Breast epithelium (tissue), 4 donors: ENCODE measurements around the gene CDK5RAP2. TPM values are rescaled to one million over a fixed set of nuclear protein-coding genes. Genes with fewer than 3 reads are reported as not detected.
"Not testable (repeated sequence)": the region's sequence is repeated elsewhere in the genome, so short reads cannot be mapped to it uniquely, and the experiment has no call there.

ENCODE experiments used
- DNase-seq, 2 donors: peaks; one replicate each; pipeline ENCODE4 v3.0.0-alpha.2; 2019; ENCODE audit warnings: low spot score in 2 of 2
- H3K27ac ChIP-seq, 2 donors: fragments of 200-600 bp; sonication (generic) in 1 of 2; one replicate each; pipeline ENCODE4 v1.5.1; 2016 to 2019; ENCODE audit warnings: mild to moderate bottlenecking in 1 of 2
- H3K27me3 ChIP-seq, 2 donors: fragments of 200-600 bp; sonication (generic) in 1 of 2; one replicate each; pipeline versions ENCODE4 v1.5.1 to v1.6.0; 2017 to 2019; ENCODE audit warnings: control low read depth in 1 of 2, mild to moderate bottlenecking in 1 of 2
- H3K36me3 ChIP-seq: fragments of 200-600 bp; one replicate; pipeline ENCODE4 v1.5.1; 2019
- H3K4me1 ChIP-seq, 2 donors: fragments of 200-600 bp; sonication (generic); one replicate each; pipeline ENCODE4 v1.5.1; 2016 to 2019; ENCODE audit warnings: control low read depth in 1 of 2
- H3K4me3 ChIP-seq, 3 donors: fragments of 200-600 bp; sonication (generic); 1 replicate in 2 of 3; 2 replicates in 1 of 3; pipeline ENCODE4 v1.5.1; 2016 to 2019; ENCODE audit warnings: mild to moderate bottlenecking in 3 of 3, moderate library complexity in 2 of 3
- H3K9me3 ChIP-seq, 2 donors: fragments of 200-600 bp; sonication (generic) in 1 of 2; one replicate each; pipeline ENCODE4 v1.5.1; 2016 to 2019; ENCODE audit warnings: control low read depth in 1 of 2
- POLR2A ChIP-seq: fragments of 450-650 bp; IDR thresholded peaks from one replicate; pipeline ENCODE4 v1.6.1; 2016; ENCODE audit warnings: antibody characterized with exemption, mild to moderate bottlenecking, moderate library complexity
- POLR2AphosphoS5 ChIP-seq, 3 donors: sonication (generic); formaldehyde crosslinking; IDR thresholded peaks; one replicate each; pipeline ENCODE4 v1.6.1; 2017; ENCODE audit warnings: antibody characterized with exemption in 3 of 3
- intact Hi-C: fragments of 100-400 bp; cut with DNase I; formaldehyde crosslinking; loops from one replicate; pipeline ENCODE4 v1.15.1; 2023; ENCODE audit warnings: low total_unique reads
- total RNA-seq, 3 donors: library from RNA; depleted of rRNA; stranded (reverse); fragments of >200 nt; gene quantifications; one replicate each; pipeline ENCODE4 v1.1.0, GENCODE V29; 2016
- TF ChIP-seq, protein P1 (sequence below), 3 donors: fragments of 450-650 bp; IDR thresholded peaks; one replicate each; pipeline ENCODE4 v1.5.1; 2016 to 2017; ENCODE audit warnings: antibody characterized with exemption in 3 of 3, mild to moderate bottlenecking in 3 of 3, moderate library complexity in 3 of 3

Gene CDK5RAP2
- total RNA-seq, 3 donors from 2014 or later: 44.5 to 77.4 (median 60.6) TPM

DNA sequence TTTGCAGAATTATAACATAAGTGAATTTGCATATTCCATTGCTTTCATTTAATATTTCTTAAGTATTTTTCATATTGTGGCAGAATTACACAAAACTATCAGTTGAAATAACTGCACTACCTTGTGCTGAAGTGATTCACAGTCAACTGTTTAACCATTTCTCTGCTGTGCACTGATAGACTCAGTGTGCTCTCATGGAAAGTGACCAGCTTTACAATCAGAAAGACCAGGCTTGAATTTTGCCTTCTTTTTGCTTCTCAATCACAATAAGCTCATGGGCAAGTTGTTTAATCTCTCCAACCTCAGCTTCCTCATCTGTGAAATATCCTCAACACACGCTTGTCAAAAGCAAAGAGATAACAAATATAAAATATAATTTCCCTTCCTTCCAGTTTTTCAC lies 18.3 kb downstream of the CDK5RAP2 start:
- no peaks in the 10 kb centered on the region for H3K9me3 ChIP-seq
- intact Hi-C loops: no loop called here
- no peaks in the 10 kb centered on the region for H3K27me3 ChIP-seq
- H3K4me1 ChIP-seq: no peaks in the 10 kb centered on the region
- no peaks in the 10 kb centered on the region for H3K36me3 ChIP-seq
- H3K4me3 ChIP-seq: no peak overlapping the region
- no peak for DNase-seq
- TF ChIP-seq POLR2A (no peak), POLR2AphosphoS5 (IDR thresholded peaks at IDR 0.05) (no peak)
- TF ChIP-seq, protein P1, sequence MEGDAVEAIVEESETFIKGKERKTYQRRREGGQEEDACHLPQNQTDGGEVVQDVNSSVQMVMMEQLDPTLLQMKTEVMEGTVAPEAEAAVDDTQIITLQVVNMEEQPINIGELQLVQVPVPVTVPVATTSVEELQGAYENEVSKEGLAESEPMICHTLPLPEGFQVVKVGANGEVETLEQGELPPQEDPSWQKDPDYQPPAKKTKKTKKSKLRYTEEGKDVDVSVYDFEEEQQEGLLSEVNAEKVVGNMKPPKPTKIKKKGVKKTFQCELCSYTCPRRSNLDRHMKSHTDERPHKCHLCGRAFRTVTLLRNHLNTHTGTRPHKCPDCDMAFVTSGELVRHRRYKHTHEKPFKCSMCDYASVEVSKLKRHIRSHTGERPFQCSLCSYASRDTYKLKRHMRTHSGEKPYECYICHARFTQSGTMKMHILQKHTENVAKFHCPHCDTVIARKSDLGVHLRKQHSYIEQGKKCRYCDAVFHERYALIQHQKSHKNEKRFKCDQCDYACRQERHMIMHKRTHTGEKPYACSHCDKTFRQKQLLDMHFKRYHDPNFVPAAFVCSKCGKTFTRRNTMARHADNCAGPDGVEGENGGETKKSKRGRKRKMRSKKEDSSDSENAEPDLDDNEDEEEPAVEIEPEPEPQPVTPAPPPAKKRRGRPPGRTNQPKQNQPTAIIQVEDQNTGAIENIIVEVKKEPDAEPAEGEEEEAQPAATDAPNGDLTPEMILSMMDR (IDR thresholded peaks at IDR 0.05): no peak
- no peak overlapping the region for H3K27ac ChIP-seq

DNA sequence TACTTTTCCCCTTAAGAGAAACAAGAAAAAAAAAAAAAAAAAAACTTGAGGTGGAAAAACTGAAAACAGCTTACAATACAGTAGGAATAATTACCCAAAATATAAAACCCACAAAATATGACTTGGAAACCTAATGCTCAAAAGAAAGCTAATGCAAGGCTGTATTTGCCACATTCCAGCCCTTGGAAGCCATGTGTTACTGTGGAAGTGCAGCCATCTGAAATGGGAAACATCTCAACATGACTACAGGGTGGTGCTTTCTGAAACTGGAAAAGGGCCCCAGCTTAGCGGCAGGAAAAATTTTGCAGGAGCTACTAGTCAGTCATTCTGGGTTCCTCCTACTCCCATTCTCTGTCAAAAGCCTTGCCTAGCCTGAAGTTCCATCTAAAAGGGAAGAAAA lies 20.4 kb downstream of the CDK5RAP2 start:
- Histone ChIP-seq H3K4me1 (no peaks in the 10 kb centered on the region), H3K27me3 (no peaks in the 10 kb centered on the region), H3K4me3 (no peak overlapping the region), H3K36me3 (no peaks in the 10 kb centered on the region), H3K9me3 (no peaks in the 10 kb centered on the region), H3K27ac (no peak overlapping the region)
- DNase-seq: no peak
- intact Hi-C loops: no loop called here
- TF ChIP-seq POLR2A (no peak), POLR2AphosphoS5 (IDR thresholded peaks at IDR 0.05) (no peak)
- TF ChIP-seq, protein P1 (IDR thresholded peaks at IDR 0.05): no peak

DNA sequence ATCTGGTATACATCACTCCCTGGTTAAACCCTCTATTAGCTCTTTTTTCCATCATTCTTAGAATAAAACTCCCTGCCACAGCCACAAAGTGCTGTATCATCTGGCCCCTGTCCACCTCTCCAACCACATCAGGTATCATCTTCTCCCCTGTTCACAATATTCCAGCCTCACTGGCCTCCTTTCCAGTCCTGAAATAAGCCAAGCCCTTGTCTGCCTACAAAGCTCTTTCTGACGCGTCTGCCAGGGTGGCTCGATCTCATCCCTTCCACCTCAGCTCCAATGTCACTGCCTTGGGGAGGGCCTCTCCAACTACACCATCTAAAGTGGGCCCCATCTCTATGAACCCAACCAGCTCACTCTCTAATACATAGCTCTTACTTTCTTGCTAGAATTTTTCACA lies 21.5 kb downstream of the CDK5RAP2 start:
- H3K9me3 ChIP-seq: no peaks in the 10 kb centered on the region
- DNase-seq: no peak
- TF ChIP-seq POLR2AphosphoS5 (IDR thresholded peaks at IDR 0.05) (no peak), POLR2A (no peak)
- TF ChIP-seq, protein P1 (IDR thresholded peaks at IDR 0.05): no peak
- intact Hi-C loops: no loop called here
- H3K27me3 ChIP-seq: no peaks in the 10 kb centered on the region
- H3K36me3 ChIP-seq: peaks cover 4% of the 10 kb centered on the region
- no peak overlapping the region for H3K27ac ChIP-seq
- H3K4me1 ChIP-seq: no peaks in the 10 kb centered on the region
- no peak overlapping the region for H3K4me3 ChIP-seq

DNA sequence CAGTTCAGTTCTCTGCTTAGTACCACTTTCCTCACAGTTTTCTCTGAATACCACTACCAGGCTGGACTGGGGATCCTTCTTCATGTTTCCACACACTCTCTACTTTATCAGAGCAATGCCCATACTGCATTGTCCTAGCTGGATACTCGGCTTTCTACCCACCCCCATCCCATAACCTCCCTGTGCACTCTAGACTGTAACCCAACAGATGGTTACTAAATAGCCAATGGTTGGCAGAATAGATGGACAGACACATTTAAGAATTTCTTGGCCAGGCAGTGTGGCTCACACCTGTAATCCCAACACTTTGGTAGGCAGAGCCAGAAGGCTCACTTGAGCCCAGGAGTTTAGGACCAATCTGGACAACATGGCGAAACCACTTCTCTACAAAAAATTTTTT lies 22.8 kb downstream of the CDK5RAP2 start:
- DNase-seq: no peak
- Histone ChIP-seq H3K9me3 (no peaks in the 10 kb centered on the region), H3K27ac (no peak overlapping the region), H3K4me1 (no peaks in the 10 kb centered on the region), H3K27me3 (no peaks in the 10 kb centered on the region), H3K36me3 (peaks cover 4% of the 10 kb centered on the region), H3K4me3 (no peak overlapping the region)
- no peak for TF ChIP-seq POLR2A
- TF ChIP-seq, protein P1 (IDR thresholded peaks at IDR 0.05): no peak
- TF ChIP-seq POLR2AphosphoS5 (IDR thresholded peaks at IDR 0.05): no peak
- intact Hi-C loops: no loop called here

DNA sequence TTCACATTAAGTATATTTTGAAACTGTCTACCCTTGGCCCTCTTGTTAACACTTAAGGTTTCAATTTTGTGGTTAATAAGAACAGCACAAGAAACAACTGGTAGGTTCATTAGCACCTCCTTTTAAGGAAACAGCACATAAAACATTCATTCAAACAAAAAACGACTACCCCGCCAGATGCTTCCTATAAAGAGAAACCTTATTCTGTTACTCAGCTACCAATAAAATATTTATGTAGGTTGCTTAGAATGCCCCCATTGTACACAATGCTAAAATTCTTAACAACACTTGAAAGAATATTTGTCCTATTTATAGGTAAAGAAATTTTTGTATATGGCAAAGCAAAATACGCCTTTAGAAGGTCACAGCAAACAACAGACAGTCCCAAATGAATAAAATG lies 23.2 kb downstream of the CDK5RAP2 start:
- no peaks in the 10 kb centered on the region for H3K9me3 ChIP-seq
- no peak overlapping the region for H3K4me3 ChIP-seq
- no peak overlapping the region for H3K27ac ChIP-seq
- H3K4me1 ChIP-seq: no peaks in the 10 kb centered on the region
- peaks cover 4% of the 10 kb centered on the region for H3K36me3 ChIP-seq
- no peak for DNase-seq
- TF ChIP-seq POLR2AphosphoS5 (IDR thresholded peaks at IDR 0.05): no peak
- no peaks in the 10 kb centered on the region for H3K27me3 ChIP-seq
- intact Hi-C loops: no loop called here

DNA sequence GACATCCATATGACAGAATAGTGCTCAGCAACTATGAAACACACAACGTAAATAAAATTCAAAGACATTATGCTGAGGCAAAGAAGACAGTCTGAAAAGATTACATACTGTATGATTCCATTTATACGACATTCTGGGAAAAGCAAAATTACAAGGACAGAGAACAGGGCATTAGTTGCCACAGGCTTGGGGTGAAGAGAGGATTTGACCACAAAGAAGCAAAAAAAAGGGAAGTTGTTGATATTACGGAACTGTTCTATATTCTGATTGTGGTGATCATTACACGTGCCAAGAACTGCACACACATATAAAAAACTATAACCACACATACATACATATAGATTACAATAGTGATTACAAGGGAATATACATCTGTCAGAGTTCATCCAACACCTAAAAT lies 24.1 kb downstream of the CDK5RAP2 start:
- H3K4me1 ChIP-seq: no peaks in the 10 kb centered on the region
- H3K9me3 ChIP-seq: no peaks in the 10 kb centered on the region
- no peak for TF ChIP-seq POLR2A
- no peak for TF ChIP-seq POLR2AphosphoS5 (IDR thresholded peaks at IDR 0.05)
- TF ChIP-seq, protein P1 (IDR thresholded peaks at IDR 0.05): no peak
- H3K27me3 ChIP-seq: no peaks in the 10 kb centered on the region
- no peak overlapping the region for H3K4me3 ChIP-seq
- intact Hi-C loops: no loop called here
- no peak overlapping the region for H3K27ac ChIP-seq
- no peak for DNase-seq
- peaks cover 4% of the 10 kb centered on the region for H3K36me3 ChIP-seq

DNA sequence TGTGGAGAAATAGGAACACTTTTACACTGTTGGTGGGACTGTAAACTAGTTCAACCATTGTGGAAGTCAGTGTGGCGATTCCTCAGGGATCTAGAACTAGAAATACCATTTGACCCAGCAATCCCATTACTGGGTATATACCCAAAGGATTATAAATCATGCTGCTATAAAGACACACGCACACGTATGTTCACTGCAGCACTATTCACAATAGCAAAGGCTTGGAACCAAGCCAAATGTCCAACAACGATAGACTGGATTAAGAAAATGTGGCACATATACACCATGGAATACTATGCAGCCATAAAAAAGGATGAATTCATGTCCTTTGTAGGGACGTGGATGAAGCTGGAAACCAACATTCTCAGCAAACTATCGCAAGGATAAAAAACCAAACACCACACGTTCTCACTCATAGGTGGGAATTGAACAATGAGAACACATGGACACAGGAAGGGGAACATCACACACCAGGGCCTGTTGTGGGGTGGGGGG lies 27.7 kb downstream of the CDK5RAP2 start:
- H3K27ac ChIP-seq, H3K4me1 ChIP-seq, H3K4me3 ChIP-seq, DNase-seq, H3K9me3 ChIP-seq, H3K36me3 ChIP-seq, H3K27me3 ChIP-seq, intact Hi-C loops: not testable (repeated sequence)
